Spleen (tissue), 11 donors: Measurements from ENCODE around the gene SPDEF. TPM values are rescaled to one million over a fixed set of nuclear protein-coding genes. Genes with fewer than 3 reads are reported as not detected.

Experiments used
- DNase-seq: peaks from one replicate; pipeline ENCODE4 v3.0.0-alpha.2; 2020
- H3K27ac ChIP-seq, 8 donors: fragments of 200-600 bp; sonication (generic) in 7 of 8; 1 replicate in 4 of 8; 2 replicates in 4 of 8; pipeline versions ENCODE4 v1.5.0 to v1.8.0; 2016 to 2021; ENCODE audit warnings: inconsistent platforms in 4 of 8, mild to moderate bottlenecking in 4 of 8, moderate library complexity in 1 of 8
- H3K27me3 ChIP-seq, 7 donors: fragments of 200-600 bp; sonication (generic) in 6 of 7; replicated peaks in 1 of 7; 1 replicate in 4 of 7; 2 replicates in 3 of 7; pipeline versions ENCODE4 v1.5.0 to v1.8.0; 2016 to 2021; ENCODE audit warnings: inconsistent platforms in 3 of 7, mild to moderate bottlenecking in 1 of 7
- H3K36me3 ChIP-seq, 6 donors: fragments of 200-600 bp; sonication (generic) in 5 of 6; 1 replicate in 4 of 6; 2 replicates in 2 of 6; pipeline versions ENCODE4 v1.5.0 to v1.8.0; 2016 to 2021; ENCODE audit warnings: inconsistent platforms in 2 of 6
- H3K4me1 ChIP-seq, 6 donors: fragments of 200-600 bp; sonication (generic) in 5 of 6; 1 replicate in 3 of 6; 2 replicates in 3 of 6; pipeline versions ENCODE4 v1.5.0 to v1.8.0; 2016 to 2021; ENCODE audit warnings: inconsistent platforms in 3 of 6
- H3K4me3 ChIP-seq, 8 donors: fragments of 200-600 bp; sonication (generic) in 7 of 8; 1 replicate in 4 of 8; 2 replicates in 4 of 8; pipeline versions ENCODE4 v1.5.0 to v1.8.0; 2016 to 2021; ENCODE audit warnings: inconsistent platforms in 4 of 8, mild to moderate bottlenecking in 4 of 8, moderate library complexity in 2 of 8
- H3K9me3 ChIP-seq, 8 donors: fragments of 200-600 bp; sonication (generic) in 7 of 8; 1 replicate in 4 of 8; 2 replicates in 4 of 8; pipeline versions ENCODE4 v1.5.0 to v1.8.0; 2016 to 2021; ENCODE audit warnings: inconsistent platforms in 4 of 8
- POLR2A ChIP-seq, 3 donors: fragments of 450-650 bp; IDR thresholded peaks; one replicate each; pipeline ENCODE4 v1.5.1; 2017; ENCODE audit warnings: antibody characterized with exemption in 3 of 3, mild to moderate bottlenecking in 1 of 3
- POLR2AphosphoS5 ChIP-seq, 3 donors: sonication (generic); formaldehyde crosslinking; IDR thresholded peaks; one replicate each; pipeline ENCODE4 v1.5.1; 2017; ENCODE audit warnings: antibody characterized with exemption in 3 of 3
- whole genome bisulfite sequencing, 5 donors: extraction: QIAGEN DNeasy Blood & Tissue Kit in 3 of 5; methylation state at CpG; one replicate each; pipeline versions ENCODE4 v1.1.5 to v1.1.7; 2013 to 2018; 5-methylcytosine and 5-hydroxymethylcytosine counted together
- intact Hi-C: fragments of 100-400 bp; cut with DNase I; formaldehyde crosslinking; loops from one replicate; pipeline ENCODE4 v1.15.0; 2023; ENCODE audit warnings: low total_unique reads
- polyA plus RNA-seq, 3 donors: library from polyadenylated mRNA; stranded (reverse); fragments of 200-250 nt; gene quantifications; one replicate each; pipeline ENCODE4 v1.2.1, GENCODE V29; 2013
- total RNA-seq, 7 donors: library from RNA; depleted of rRNA in 3 of 7; stranded (reverse); fragments of >200 nt in 3 of 7; fragmentation: NEBNext Ultra II Directional in 4 of 7; extraction: Animal tissue kit (Norgen Biotek cat#: 25700) in 4 of 7; gene quantifications; one replicate each; pipeline versions ENCODE4 v1.1.0 to v1.2.1, GENCODE V29; 2016 to 2021
- TF ChIP-seq, protein P1 (sequence below), 11 experiments: fragments of 200-600 bp in 7 of 11; fragments of 450-650 bp in 4 of 11; sonication (generic) in 4 of 11; IDR thresholded peaks in 8 of 11; conservative IDR thresholded peaks in 3 of 11; 1 replicate in 7 of 11; 2 replicates in 4 of 11; pipeline versions ENCODE4 v1.4.0 to v1.8.0; 2016 to 2021; ENCODE audit warnings: antibody characterized with exemption in 11 of 11, inconsistent platforms in 4 of 11, mild to moderate bottlenecking in 1 of 11
- donor health status: healthy with polysubstance abuse.
- donor health status: DM: no; HTN: no; CAD: no; lungs with moderate emphysema.
- donor health status: DM: no; HTN: no; CAD: no.
- donor health status: Bipolar disorder and iron deficiency.
- donor health status: healthy.
- donor health status: DM: no; HTN: no; CAD: no.
- donor health status: DM: yes; HTN: yes; CAD: no.

The SPDEF gene
- total and polyA plus RNA-seq, 10 donors = 0.03 to 0.32 (median 0.13) TPM; not detected in 7

DNA sequence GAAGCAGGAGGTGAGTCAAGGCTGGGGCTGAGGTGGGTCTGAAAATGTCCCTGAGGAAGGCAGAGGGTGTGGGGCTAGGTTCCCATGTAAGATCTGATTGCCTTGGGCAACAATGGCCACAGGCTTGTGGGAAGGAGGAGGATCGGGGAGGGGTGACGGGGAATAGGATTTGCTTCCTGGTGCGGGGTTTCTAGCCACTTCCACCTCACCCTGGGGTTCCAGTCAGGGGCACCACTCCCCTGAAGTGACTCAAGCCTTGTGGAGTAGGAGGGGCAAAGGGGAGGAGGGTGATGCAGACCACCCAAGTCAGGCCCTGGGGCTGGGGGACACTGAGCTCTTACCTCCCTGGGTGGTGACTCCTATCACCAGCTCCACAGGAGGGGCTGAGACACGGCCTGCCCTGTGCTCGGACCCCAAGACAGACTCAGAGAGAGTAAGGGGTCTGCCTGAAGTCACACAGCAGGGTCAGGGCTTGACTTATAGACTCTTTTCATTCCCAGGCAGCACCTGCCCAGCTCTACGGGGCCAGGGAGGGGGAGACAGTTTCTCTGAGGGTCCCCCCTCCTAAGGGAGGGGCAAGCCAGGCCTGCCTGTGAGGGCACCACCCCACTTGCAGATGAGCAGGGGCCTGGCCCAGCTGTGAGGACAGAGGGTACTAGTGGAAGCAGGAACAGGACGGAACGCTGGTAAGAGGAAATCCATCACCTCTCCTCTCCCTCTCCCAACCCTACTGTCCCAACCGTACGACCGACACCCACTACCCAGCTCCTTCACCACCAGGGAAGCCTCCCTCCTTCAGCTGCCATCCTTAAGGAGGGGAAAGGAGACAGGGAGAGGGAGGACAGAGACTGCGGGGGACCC, 12.4 kb upstream of the SPDEF start:
- DNase-seq = no peak
- H3K9me3 ChIP-seq = no peaks in the 10 kb centered on the region
- no peaks in the 10 kb centered on the region for H3K4me1 ChIP-seq
- TF ChIP-seq POLR2A (IDR thresholded peaks at IDR 0.05) (no peak), POLR2AphosphoS5 (IDR thresholded peaks at IDR 0.05) (no peak)
- TF ChIP-seq, protein P1, sequence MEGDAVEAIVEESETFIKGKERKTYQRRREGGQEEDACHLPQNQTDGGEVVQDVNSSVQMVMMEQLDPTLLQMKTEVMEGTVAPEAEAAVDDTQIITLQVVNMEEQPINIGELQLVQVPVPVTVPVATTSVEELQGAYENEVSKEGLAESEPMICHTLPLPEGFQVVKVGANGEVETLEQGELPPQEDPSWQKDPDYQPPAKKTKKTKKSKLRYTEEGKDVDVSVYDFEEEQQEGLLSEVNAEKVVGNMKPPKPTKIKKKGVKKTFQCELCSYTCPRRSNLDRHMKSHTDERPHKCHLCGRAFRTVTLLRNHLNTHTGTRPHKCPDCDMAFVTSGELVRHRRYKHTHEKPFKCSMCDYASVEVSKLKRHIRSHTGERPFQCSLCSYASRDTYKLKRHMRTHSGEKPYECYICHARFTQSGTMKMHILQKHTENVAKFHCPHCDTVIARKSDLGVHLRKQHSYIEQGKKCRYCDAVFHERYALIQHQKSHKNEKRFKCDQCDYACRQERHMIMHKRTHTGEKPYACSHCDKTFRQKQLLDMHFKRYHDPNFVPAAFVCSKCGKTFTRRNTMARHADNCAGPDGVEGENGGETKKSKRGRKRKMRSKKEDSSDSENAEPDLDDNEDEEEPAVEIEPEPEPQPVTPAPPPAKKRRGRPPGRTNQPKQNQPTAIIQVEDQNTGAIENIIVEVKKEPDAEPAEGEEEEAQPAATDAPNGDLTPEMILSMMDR (IDR thresholded peaks at IDR 0.05 in 8 of 11, conservative IDR thresholded peaks at IDR 0.05 in 3 of 11) = no peak
- peaks cover 0 to 34% (median 0%) of the 10 kb centered on the region in 7 donors for H3K27me3 ChIP-seq
- WGBS, 5 donors = 50 to 70% (median 59%) methylated on average over 11 to 12 of the region's 12 CpGs
- H3K36me3 ChIP-seq = no peaks in the 10 kb centered on the region
- H3K4me3 ChIP-seq = no peak overlapping the region
- H3K27ac ChIP-seq = no peak overlapping the region
- intact Hi-C loops = no loop called here

DNA sequence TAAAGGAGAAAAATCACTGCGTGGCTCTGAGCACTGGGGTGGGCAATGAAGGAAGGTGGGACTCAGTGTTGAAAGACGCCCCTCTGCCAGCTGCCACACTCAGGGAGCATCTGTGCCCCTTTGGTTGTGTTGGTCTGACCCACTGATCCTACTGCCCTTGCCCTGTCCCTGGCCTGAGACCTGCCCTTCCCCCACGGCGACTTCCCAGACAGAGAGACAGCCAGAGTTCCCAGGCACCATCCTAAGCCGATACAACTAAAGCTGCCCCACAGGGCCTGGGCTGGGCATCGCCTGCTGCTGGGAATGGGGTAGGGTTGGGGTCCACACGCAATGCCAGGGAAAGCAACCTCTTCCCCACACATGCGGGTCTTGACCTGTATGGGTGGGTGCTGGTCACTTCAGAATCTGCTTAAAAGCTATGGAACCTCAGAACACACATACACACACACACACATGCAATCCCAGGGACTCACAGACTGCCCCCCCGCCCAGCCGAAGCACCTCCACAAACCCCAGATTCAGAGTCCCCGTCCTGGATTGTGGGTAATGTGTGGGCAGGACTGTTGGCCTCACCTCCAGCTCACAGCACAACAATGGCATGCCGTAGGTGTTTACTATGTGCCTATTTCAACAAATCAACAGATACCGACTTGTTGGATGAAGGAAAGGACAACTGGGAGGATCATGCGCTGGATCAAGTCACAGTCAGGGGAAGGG, 10.9 kb upstream of the SPDEF start:
- no peak overlapping the region for H3K4me3 ChIP-seq
- 87 to 93% (median 88%) methylated on average over 11 to 14 of the region's 14 CpGs for WGBS, 5 donors
- DNase-seq = no peak
- no peaks in the 10 kb centered on the region for H3K4me1 ChIP-seq
- H3K36me3 ChIP-seq = no peaks in the 10 kb centered on the region
- TF ChIP-seq, protein P1 (IDR thresholded peaks at IDR 0.05 in 8 of 11, conservative IDR thresholded peaks at IDR 0.05 in 3 of 11) = no peak
- no peak for TF ChIP-seq POLR2AphosphoS5 (IDR thresholded peaks at IDR 0.05)
- TF ChIP-seq POLR2A (IDR thresholded peaks at IDR 0.05) = no peak
- intact Hi-C loops = no loop called here
- no peak overlapping the region for H3K27ac ChIP-seq
- peaks cover 0 to 34% (median 0%) of the 10 kb centered on the region in 7 donors for H3K27me3 ChIP-seq
- H3K9me3 ChIP-seq = no peaks in the 10 kb centered on the region

DNA sequence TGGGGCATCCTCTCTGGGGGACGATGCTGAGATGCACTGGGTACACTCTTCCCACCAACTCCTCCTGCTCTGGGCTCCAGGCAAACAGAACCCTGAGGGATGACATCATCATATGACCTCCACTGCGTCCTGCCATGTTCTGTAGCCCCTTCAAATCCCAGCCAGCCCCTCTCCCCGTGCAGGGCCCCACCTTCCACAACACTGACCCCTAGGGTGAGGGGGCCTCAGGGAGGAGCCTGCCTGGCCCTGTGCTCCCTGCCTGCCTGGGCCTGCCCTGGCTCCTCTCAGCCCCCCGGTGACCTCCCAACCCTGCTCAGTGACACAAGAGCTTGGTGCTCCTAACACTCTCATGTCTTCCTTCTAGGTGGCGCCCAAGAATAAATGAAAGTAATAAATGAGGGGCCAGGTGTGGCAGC, 9.6 kb upstream of the SPDEF start:
- intact Hi-C loops = no loop called here
- Histone ChIP-seq H3K36me3 (no peaks in the 10 kb centered on the region), H3K9me3 (no peaks in the 10 kb centered on the region), H3K4me1 (peaks cover 0 to 3% (median 0%) of the 10 kb centered on the region in 6 donors), H3K27ac (no peak overlapping the region), H3K4me3 (no peak overlapping the region), H3K27me3 (peaks cover 0 to 34% (median 0%) of the 10 kb centered on the region in 7 donors)
- no peak for DNase-seq
- TF ChIP-seq POLR2A (IDR thresholded peaks at IDR 0.05) (no peak), POLR2AphosphoS5 (IDR thresholded peaks at IDR 0.05) (no peak)
- TF ChIP-seq, protein P1 (IDR thresholded peaks at IDR 0.05 in 8 of 11, conservative IDR thresholded peaks at IDR 0.05 in 3 of 11) = no peak
- 66 to 73% (median 68%) methylated on average over 5 of the region's 5 CpGs for WGBS, 5 donors

DNA sequence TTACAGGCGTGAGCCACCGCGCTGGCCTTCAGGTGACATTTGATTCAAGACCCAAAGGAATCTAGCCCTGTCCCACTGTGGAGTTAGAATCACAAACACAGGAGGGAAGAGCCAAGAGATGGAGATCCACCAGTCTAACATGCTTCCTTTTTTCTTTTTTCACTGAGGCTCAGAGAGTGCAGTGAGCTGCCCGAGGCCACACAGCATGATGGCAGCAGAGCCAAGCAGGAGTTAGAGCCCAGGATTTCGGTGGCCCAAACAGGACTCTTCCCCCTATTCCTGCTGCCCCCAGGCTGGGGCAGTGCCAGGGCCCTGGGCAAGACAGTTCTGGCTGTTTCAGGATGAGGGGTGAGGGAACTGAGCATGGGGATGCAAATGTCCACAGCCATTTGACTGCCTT, 8.1 kb upstream of the SPDEF start:
- Histone ChIP-seq H3K27me3 (peaks cover 0 to 24% (median 0%) of the 10 kb centered on the region in 7 donors), H3K4me3 (no peak overlapping the region)
- TF ChIP-seq, protein P1 (IDR thresholded peaks at IDR 0.05 in 8 of 11, conservative IDR thresholded peaks at IDR 0.05 in 3 of 11) = no peak
- TF ChIP-seq POLR2AphosphoS5 (IDR thresholded peaks at IDR 0.05) (no peak), POLR2A (IDR thresholded peaks at IDR 0.05) (no peak)

More for the DNA sequence above, 8.1 kb upstream of the SPDEF start:
- no peak overlapping the region for H3K27ac ChIP-seq
- H3K36me3 ChIP-seq = no peaks in the 10 kb centered on the region
- DNase-seq = no peak
- intact Hi-C loops = no loop called here
- H3K9me3 ChIP-seq = no peaks in the 10 kb centered on the region
- H3K4me1 ChIP-seq = peaks cover 0 to 7% (median 0%) of the 10 kb centered on the region in 6 donors
- 84 to 96% (median 92%) methylated on average over 5 of the region's 5 CpGs for WGBS, 5 donors
